Tibial artery (tissue), 4 donors: ENCODE measurements around the gene ATP6AP1.

ENCODE experiments used
- DNase-seq, 2 donors: peaks; one replicate each; pipeline ENCODE4 v3.0.0-alpha.2; 2019
- H3K27ac ChIP-seq, 2 donors: fragments of 200-600 bp; sonication (generic) in 1 of 2; 1 replicate in 1 of 2; 2 replicates in 1 of 2; pipeline ENCODE4 v1.5.1; 2018 to 2019; ENCODE audit warnings: mild to moderate bottlenecking in 1 of 2
- H3K27me3 ChIP-seq, 2 donors: fragments of 200-600 bp; sonication (generic) in 1 of 2; one replicate each; pipeline versions ENCODE4 v1.5.1 to v1.6.0; 2016 to 2019
- H3K36me3 ChIP-seq, 3 donors: fragments of 200-600 bp; sonication (generic) in 2 of 3; one replicate each; pipeline ENCODE4 v1.5.1; 2016 to 2019; ENCODE audit warnings: mild to moderate bottlenecking in 2 of 3
- H3K4me1 ChIP-seq, 4 donors: fragments of 200-600 bp; sonication (generic) in 2 of 4; 1 replicate in 3 of 4; 2 replicates in 1 of 4; pipeline ENCODE4 v1.5.1; 2016 to 2019
- H3K4me3 ChIP-seq, 2 donors: fragments of 200-600 bp; sonication (generic) in 1 of 2; 1 replicate in 1 of 2; 2 replicates in 1 of 2; pipeline ENCODE4 v1.5.1; 2018 to 2019; ENCODE audit warnings: mild to moderate bottlenecking in 2 of 2
- H3K9me3 ChIP-seq, 3 donors: fragments of 200-600 bp; sonication (generic) in 1 of 3; one replicate each; pipeline ENCODE4 v1.5.1; 2016 to 2019
- CTCF ChIP-seq, 2 experiments: fragments of 200-600 bp in 1 of 2; fragments of 450-650 bp in 1 of 2; IDR thresholded peaks; one replicate each; pipeline ENCODE4 v1.5.1; 2017 to 2019; ENCODE audit warnings: antibody characterized with exemption in 2 of 2, mild to moderate bottlenecking in 1 of 2, moderate library complexity in 1 of 2
- intact Hi-C: fragments of 100-400 bp; cut with DNase I; formaldehyde crosslinking; loops from one replicate; pipeline ENCODE4 v1.15.0; 2023; ENCODE audit warnings: low total_unique reads

Gene ATP6AP1

GRCh38 chrX:154466036-154466435, 37.6 kb downstream of the ATP6AP1 start:
- Histone ChIP-seq H3K27me3 (no peaks in the 10 kb centered on the region), H3K4me1 (no peaks in the 10 kb centered on the region), H3K27ac (no peak overlapping the region), H3K4me3 (no peak overlapping the region), H3K36me3 (peaks cover 21 to 98% (median 51%) of the 10 kb centered on the region in 3 donors), H3K9me3 (no peaks in the 10 kb centered on the region)
- intact Hi-C loops = no loop called here
- DNase-seq = no peak
- TF ChIP-seq CTCF (IDR thresholded peaks at IDR 0.05) = no peak

- no peak for DNase-seq
- Histone ChIP-seq H3K4me3 (no peak overlapping the region), H3K27me3 (no peaks in the 10 kb centered on the region), H3K27ac (no peak overlapping the region), H3K9me3 (no peaks in the 10 kb centered on the region), H3K4me1 (no peaks in the 10 kb centered on the region), H3K36me3 (peaks cover 21 to 98% (median 57%) of the 10 kb centered on the region in 3 donors)
- TF ChIP-seq CTCF (IDR thresholded peaks at IDR 0.05) = no peak
- intact Hi-C loops = no loop called here
Measured at GRCh38 chrX:154466907-154467306, 38.4 kb downstream of the ATP6AP1 start.

GRCh38 chrX:154467556-154467955, 39.1 kb downstream of the ATP6AP1 start:
- Histone ChIP-seq H3K4me1 (no peaks in the 10 kb centered on the region), H3K27me3 (no peaks in the 10 kb centered on the region), H3K4me3 (no peak overlapping the region), H3K36me3 (peaks cover 21 to 98% (median 57%) of the 10 kb centered on the region in 3 donors), H3K27ac (no peak overlapping the region), H3K9me3 (no peaks in the 10 kb centered on the region)
- no peak for DNase-seq
- TF ChIP-seq CTCF (IDR thresholded peaks at IDR 0.05) = no peak
- intact Hi-C loops = no loop called here

- peaks cover 21 to 100% (median 61%) of the 10 kb centered on the region in 3 donors for H3K36me3 ChIP-seq
- no peak for TF ChIP-seq CTCF (IDR thresholded peaks at IDR 0.05)
- H3K4me3 ChIP-seq = no peak overlapping the region
- H3K9me3 ChIP-seq = no peaks in the 10 kb centered on the region
- H3K27me3 ChIP-seq = no peaks in the 10 kb centered on the region
- H3K4me1 ChIP-seq = no peaks in the 10 kb centered on the region
- intact Hi-C loops = no loop called here
- H3K27ac ChIP-seq = no peak overlapping the region
- DNase-seq = no peak
Measured at GRCh38 chrX:154468217-154468616, 39.7 kb downstream of the ATP6AP1 start.

GRCh38 chrX:154469114-154469513, 40.6 kb downstream of the ATP6AP1 start:
- TF ChIP-seq CTCF (IDR thresholded peaks at IDR 0.05) = no peak
- H3K36me3 ChIP-seq = peaks cover 21 to 98% (median 61%) of the 10 kb centered on the region in 3 donors
- H3K4me1 ChIP-seq = no peaks in the 10 kb centered on the region
- DNase-seq = no peak
- intact Hi-C loops = no loop called here
- no peaks in the 10 kb centered on the region for H3K9me3 ChIP-seq
- H3K27me3 ChIP-seq = no peaks in the 10 kb centered on the region
- H3K4me3 ChIP-seq = no peak overlapping the region
- no peak overlapping the region for H3K27ac ChIP-seq

- no peaks in the 10 kb centered on the region for H3K27me3 ChIP-seq
- H3K27ac ChIP-seq = no peak overlapping the region
- H3K4me1 ChIP-seq = no peaks in the 10 kb centered on the region
- DNase-seq = no peak
- intact Hi-C loops = no loop called here
- no peaks in the 10 kb centered on the region for H3K9me3 ChIP-seq
- H3K4me3 ChIP-seq = no peak overlapping the region
- peaks cover 14 to 92% (median 58%) of the 10 kb centered on the region in 3 donors for H3K36me3 ChIP-seq
- TF ChIP-seq CTCF (IDR thresholded peaks at IDR 0.05) = no peak
Measured at GRCh38 chrX:154469880-154470279, 41.4 kb downstream of the ATP6AP1 start.
